Stromal cell of bone marrow (primary cell): ENCODE results near the gene AOC3.
"Not testable (repeated sequence)": the region's sequence is repeated elsewhere in the genome, so short reads cannot be mapped to it uniquely, and the experiment has no call there.

Experiments
- DNase-seq: peaks from one replicate; pipeline ENCODE4 v3.0.0-alpha.2; 2012; ENCODE audit warnings: low read depth

The AOC3 gene

GRCh38 chr17:42891539-42892152, 40.6 kb downstream of the AOC3 start:
- DNase-seq: no peak

GRCh38 chr17:42893359-42893758, 42.4 kb downstream of the AOC3 start:
- peak; percentile 6 for DNase-seq

DNA sequence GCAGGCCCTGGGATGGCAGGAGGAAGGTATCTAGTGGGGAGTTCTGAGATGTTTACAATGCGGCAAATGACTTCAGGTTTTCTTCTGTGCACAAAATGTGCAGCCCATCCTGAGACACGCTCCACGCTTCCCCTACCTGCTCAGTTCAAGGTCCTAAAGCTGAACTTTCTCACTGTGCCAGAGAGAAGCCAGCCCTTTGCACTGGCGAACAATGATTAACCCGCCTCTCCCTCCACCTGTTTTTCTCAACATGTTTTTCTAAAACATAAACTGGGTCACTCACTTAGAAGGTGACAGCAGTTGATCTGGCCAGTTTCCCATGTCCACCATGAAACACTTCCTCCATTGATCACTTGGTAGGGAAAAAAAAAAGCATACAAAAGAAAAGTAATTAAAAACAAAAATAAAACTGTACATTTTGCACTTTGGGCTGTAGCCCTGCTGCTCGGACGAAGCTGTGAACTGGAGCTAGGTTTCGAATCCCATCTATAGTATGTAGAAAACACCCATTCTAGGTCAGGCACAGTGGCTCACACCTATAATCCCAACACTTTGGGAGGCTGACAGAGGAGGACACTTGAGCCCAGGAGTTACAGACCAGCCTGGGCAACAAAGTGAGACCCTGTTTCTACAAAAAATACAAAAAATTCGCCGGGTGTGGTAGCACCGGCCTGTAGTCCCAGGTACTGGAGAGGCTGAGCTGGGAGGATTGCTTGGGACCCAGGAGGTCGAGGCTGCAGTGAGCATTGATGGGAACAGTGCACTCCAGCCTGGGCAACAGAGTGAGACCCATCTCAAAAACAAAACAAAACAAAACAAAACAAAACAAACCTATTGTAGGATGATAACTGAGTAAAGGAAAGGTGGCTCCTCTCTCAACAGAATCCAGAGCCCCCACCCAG, 43.5 kb downstream of the AOC3 start:
- DNase-seq: no peak

DNA sequence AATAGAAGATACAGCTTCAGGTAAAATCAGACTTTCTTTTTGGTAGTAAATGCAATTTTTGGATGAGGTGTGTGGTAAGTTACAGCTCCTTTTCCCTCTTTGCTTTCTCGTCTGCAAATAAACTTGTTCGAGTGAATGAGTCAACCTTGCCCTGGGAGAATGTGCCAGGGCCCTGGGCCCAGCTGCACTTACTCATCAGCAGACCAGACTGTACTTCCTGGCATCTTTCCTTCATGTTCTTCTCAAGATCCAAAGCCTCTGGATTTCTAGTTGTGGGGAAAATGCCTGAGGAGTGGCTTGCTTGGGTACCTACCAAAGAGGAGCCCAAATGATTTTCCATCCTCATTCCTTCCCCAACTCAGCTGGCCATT, 44.2 kb downstream of the AOC3 start:
- peak; percentile 90 for DNase-seq

- no peak for DNase-seq
Measured at GRCh38 chr17:42898147-42898811, 47.3 kb downstream of the AOC3 start.

DNA sequence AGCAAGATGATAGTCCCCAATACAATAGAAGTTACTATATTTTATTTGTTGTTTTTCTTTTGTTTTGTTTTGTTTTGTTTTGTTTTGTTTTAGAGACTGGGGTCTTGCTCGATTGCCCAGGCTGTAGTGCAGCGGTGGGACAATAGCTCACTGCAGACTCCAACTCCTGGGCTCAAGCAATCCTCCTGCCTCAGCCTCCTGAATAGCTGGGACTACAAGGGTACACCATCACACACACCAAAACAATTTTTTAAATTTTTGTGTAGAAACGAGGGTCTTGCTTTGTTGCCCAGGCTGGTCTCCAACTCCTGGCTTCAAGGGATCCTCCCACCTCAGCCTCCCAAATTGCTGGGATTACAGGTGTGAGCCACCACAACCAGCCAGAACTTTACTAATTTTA, 49.0 kb downstream of the AOC3 start:
- DNase-seq: not testable (repeated sequence)

GRCh38 chr17:42900460-42901331, 49.7 kb downstream of the AOC3 start, which contains the start of gene G6PC1:
G6PC1 (plus strand) TSS chr17:42900799; CDS start chr17:42900877, 78 bp downstream.
- no peak for DNase-seq

DNA sequence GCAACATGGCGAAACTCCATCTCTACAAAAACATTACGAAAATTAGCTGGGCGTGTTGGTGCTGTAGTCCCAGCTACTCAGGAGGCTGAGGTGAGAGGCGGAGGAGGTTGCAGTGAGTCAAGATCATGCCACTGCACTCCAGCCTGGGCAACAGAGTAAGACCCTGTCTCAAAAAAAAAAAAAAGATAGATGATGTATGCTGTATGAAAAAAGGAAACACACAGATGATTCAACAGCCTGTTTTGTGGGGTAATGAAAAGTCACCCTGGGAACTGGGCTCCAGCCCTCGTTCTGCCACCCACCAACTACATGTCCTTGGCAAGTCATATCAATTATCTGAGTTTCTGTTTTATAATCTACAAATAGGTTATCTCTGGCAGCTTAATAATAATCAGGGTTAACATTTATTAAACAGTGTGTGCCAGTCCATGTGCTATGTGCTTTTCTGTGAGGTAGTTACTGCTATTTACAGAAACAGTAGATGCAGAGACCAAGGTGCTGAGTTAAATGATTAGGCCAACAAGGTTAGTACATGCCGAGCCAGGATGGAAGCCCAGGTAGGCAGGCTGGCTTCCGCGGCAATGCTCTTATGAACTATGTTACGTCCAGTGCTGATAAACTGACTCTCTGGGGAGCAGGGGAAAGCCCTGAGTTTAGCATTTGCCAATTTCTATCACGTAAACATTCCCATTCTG, 50.7 kb downstream of the AOC3 start:
- DNase-seq: no peak

- no peak for DNase-seq
Measured at GRCh38 chr17:42904110-42904469, 53.1 kb downstream of the AOC3 start.

GRCh38 chr17:42906772-42907446, 55.9 kb downstream of the AOC3 start:
- no peak for DNase-seq
